Heart left ventricle (tissue), 16 donors: ENCODE results near the gene HAX1. TPM values are rescaled to one million over a fixed set of nuclear protein-coding genes. Genes with fewer than 3 reads are reported as not detected.

ENCODE experiments used
- ATAC-seq, 4 donors: fragments of 200-7000 bp; cut with Tn5 transposase; one replicate each; pipeline ENCODE4 v1.9.1; 2020 to 2022; ENCODE audit warnings: moderate library complexity in 4 of 4, mild to moderate bottlenecking in 3 of 4, moderate number of reproducible peaks in 1 of 4
- DNase-seq, 5 donors: peaks; one replicate each; pipeline ENCODE4 v3.0.0-alpha.2; 2020
- H3K27ac ChIP-seq, 12 donors: fragments of 200-600 bp; sonication (generic) in 4 of 12; one replicate each; pipeline versions ENCODE4 v1.5.0 to v1.8.0; 2016 to 2022; ENCODE audit warnings: mild to moderate bottlenecking in 2 of 12
- H3K27me3 ChIP-seq, 9 donors: fragments of 200-600 bp; sonication (generic) in 2 of 9; one replicate each; pipeline versions ENCODE4 v1.5.1 to v1.8.0; 2016 to 2022; ENCODE audit warnings: mild to moderate bottlenecking in 3 of 9
- H3K36me3 ChIP-seq, 9 donors: fragments of 200-600 bp; sonication (generic) in 2 of 9; one replicate each; pipeline versions ENCODE4 v1.5.0 to v1.8.0; 2018 to 2022; ENCODE audit warnings: mild to moderate bottlenecking in 2 of 9
- H3K4me1 ChIP-seq, 12 donors: fragments of 200-600 bp; sonication (generic) in 4 of 12; one replicate each; pipeline versions ENCODE4 v1.5.0 to v1.8.0; 2016 to 2022; ENCODE audit warnings: mild to moderate bottlenecking in 3 of 12
- H3K4me3 ChIP-seq, 12 donors: fragments of 200-600 bp; sonication (generic) in 4 of 12; one replicate each; pipeline versions ENCODE4 v1.5.0 to v1.8.0; 2017 to 2022; ENCODE audit warnings: mild to moderate bottlenecking in 9 of 12, moderate library complexity in 4 of 12
- H3K9me3 ChIP-seq, 12 donors: fragments of 200-600 bp; sonication (generic) in 4 of 12; one replicate each; pipeline versions ENCODE4 v1.5.0 to v1.8.0; 2016 to 2022; ENCODE audit warnings: mild to moderate bottlenecking in 1 of 12
- POLR2A ChIP-seq, 2 donors: fragments of 450-650 bp; IDR thresholded peaks; one replicate each; pipeline ENCODE4 v1.6.1; 2017; ENCODE audit warnings: antibody characterized with exemption in 2 of 2, mild to moderate bottlenecking in 2 of 2, moderate library complexity in 2 of 2
- WGBS, 4 donors: extraction: QIAGEN DNeasy Blood & Tissue Kit in 2 of 4; methylation state at CpG; one replicate each; pipeline versions ENCODE4 v1.1.5 to v1.1.7; 2013 to 2018; 5-methylcytosine and 5-hydroxymethylcytosine counted together
- intact Hi-C, 10 donors: fragments of 100-400 bp; cut with DNase I; formaldehyde crosslinking; loops; one replicate each; pipeline versions ENCODE4 v1.11.1 to v1.14.2; 2022
- polyA plus RNA-seq, 2 donors: library from polyadenylated mRNA; stranded (reverse); fragments of 200-250 nt; gene quantifications; one replicate each; pipeline ENCODE4 v1.2.3, GENCODE V29; 2013
- total RNA-seq, 9 donors: library from RNA; depleted of rRNA in 2 of 9; stranded (reverse); fragments of >200 nt in 2 of 9; fragmentation: NEBNext Ultra II Directional in 3 of 9; extraction: Animal tissue kit (Norgen Biotek cat#: 25700) in 3 of 9; gene quantifications; one replicate each; pipeline versions ENCODE4 v1.1.0 to v1.2.4, GENCODE V29; 2016 to 2023
- TF ChIP-seq, protein P1 (sequence below), 12 donors: fragments of 200-600 bp; sonication (generic) in 4 of 12; IDR thresholded peaks; one replicate each; pipeline versions ENCODE4 v1.5.0 to v1.8.0; 2018 to 2022; ENCODE audit warnings: antibody characterized with exemption in 12 of 12, mild to moderate bottlenecking in 5 of 12
- donor health status: ischemic (EF 13 %, LVEDD 7.1; RV severe dilation, severe dysfunction).
- donor health status: healthy with polysubstance abuse.
- donor health status: DM: no; HTN: yes; CAD: no.
- donor health status: DM: no; HTN: no; CAD: no.
- donor health status: ischemic (EF 25% LVEDD 6.9; RV normal size, moderate dysfunction).
- donor health status: ischemic (EF 25% LVEDD 5.7; RV mildly dilated, moderate dysfunction).
- donor health status: healthy.
- donor health status: DM: yes; HTN: yes; CAD: no.
- donor health status: ischemic (EF 35%, LVEDD 5.7; RV mildly dilated, moderate dysfunction).
- donor health status: nonischemic (EF 11% LVEDD 7.7; RV severe dilation, severe dysfunction).
- donor health status: DM: yes; HTN: yes; CAD: no.
- donor health status: PGD.
- donor health status: ischemic (EF 29% LVEDD 5.4; RV normal size, mild dysfunction).
- donor health status: nonischemic (EF 23%, LVEDD 6.1; RV moderate dilation, normal function).

Gene HAX1
- total and polyA plus RNA-seq, 11 donors: 127 to 308 (median 165) TPM

DNA sequence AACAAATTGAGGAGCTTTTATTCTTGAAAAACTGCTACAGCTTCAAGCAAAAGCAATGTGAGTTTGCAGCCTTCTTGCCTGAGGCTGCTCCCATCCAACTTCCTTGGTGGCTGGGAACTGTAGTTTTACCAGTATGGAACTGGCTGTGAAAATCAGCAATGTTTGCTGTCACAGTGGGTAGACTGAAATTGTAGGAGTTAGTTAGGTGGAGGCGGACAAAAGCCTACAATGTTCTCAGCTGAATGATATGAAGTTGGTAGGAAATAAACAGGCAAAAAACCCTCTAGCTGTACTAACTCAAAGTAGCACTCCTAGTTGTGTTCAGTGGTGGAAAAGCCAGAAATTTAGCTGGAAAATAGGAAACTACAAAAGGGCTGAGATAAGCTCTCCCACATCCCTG, 18.5 kb downstream of the HAX1 start:
- Histone ChIP-seq H3K4me1 (no peaks in the 10 kb centered on the region), H3K9me3 (peaks cover 0 to 24% (median 16%) of the 10 kb centered on the region in 12 donors), H3K36me3 (no peaks in the 10 kb centered on the region), H3K27ac (no peak overlapping the region), H3K27me3 (peaks cover 0 to 4% (median 0%) of the 10 kb centered on the region in 9 donors), H3K4me3 (no peak overlapping the region)
- DNase-seq: no peak
- WGBS, 4 donors: 86 to 100% (median 88%) methylated on average over 1 of the region's 1 CpG
- intact Hi-C loops: no loop called here
- no peak for ATAC-seq
- TF ChIP-seq POLR2A (IDR thresholded peaks at IDR 0.05): no peak
- TF ChIP-seq, protein P1, sequence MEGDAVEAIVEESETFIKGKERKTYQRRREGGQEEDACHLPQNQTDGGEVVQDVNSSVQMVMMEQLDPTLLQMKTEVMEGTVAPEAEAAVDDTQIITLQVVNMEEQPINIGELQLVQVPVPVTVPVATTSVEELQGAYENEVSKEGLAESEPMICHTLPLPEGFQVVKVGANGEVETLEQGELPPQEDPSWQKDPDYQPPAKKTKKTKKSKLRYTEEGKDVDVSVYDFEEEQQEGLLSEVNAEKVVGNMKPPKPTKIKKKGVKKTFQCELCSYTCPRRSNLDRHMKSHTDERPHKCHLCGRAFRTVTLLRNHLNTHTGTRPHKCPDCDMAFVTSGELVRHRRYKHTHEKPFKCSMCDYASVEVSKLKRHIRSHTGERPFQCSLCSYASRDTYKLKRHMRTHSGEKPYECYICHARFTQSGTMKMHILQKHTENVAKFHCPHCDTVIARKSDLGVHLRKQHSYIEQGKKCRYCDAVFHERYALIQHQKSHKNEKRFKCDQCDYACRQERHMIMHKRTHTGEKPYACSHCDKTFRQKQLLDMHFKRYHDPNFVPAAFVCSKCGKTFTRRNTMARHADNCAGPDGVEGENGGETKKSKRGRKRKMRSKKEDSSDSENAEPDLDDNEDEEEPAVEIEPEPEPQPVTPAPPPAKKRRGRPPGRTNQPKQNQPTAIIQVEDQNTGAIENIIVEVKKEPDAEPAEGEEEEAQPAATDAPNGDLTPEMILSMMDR (IDR thresholded peaks at IDR 0.05): no peak

DNA sequence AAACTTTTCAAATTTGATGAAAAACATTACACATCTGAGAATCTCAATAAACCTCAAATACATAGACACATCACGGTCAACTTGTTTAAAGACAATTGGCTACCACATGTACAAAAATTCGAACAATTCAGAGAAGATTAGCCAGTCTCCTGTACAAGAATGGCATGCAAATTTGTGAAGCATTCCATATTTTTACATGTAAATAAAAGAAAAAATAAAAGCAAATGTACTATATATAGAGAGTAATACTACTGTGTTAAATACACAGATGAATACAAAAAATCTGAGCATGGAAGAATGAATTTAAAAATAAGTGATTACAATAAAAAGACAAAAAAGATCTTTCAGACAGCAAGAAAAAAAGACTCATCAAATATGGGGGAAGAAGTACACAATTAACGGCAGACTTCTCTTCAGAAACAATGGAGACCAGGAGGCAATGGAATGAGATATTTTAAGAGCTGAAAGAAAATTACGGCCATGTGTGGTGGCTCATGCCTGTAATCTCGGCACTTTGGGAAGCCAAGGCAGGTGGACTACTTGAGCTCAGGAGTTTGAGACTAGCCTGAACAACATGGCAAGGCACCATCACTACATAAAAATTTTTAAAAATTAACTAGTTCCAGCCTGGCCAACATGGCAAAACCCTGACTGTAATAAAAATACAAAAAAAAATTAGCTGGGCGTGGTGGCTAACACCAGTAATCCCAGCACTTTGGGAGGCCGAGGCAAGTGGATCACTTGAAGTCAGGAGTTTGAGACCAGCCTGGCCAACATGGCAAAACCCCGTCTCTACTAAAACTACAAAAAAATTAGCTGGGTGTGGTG, 23.2 kb downstream of the HAX1 start:
- H3K27me3 ChIP-seq: no peaks in the 10 kb centered on the region
- no peak overlapping the region for H3K4me3 ChIP-seq
- no peaks in the 10 kb centered on the region for H3K4me1 ChIP-seq
- no peak for DNase-seq
- WGBS, 4 donors: 74 to 79% (median 77%) methylated on average over 8 of the region's 8 CpGs
- H3K27ac ChIP-seq: no peak overlapping the region
- ATAC-seq: no peak
- TF ChIP-seq POLR2A (IDR thresholded peaks at IDR 0.05): no peak
- TF ChIP-seq, protein P1 (IDR thresholded peaks at IDR 0.05): no peak
- H3K9me3 ChIP-seq: peaks cover 0 to 37% (median 21%) of the 10 kb centered on the region in 12 donors
- intact Hi-C loops: no loop called here
- no peaks in the 10 kb centered on the region for H3K36me3 ChIP-seq

DNA sequence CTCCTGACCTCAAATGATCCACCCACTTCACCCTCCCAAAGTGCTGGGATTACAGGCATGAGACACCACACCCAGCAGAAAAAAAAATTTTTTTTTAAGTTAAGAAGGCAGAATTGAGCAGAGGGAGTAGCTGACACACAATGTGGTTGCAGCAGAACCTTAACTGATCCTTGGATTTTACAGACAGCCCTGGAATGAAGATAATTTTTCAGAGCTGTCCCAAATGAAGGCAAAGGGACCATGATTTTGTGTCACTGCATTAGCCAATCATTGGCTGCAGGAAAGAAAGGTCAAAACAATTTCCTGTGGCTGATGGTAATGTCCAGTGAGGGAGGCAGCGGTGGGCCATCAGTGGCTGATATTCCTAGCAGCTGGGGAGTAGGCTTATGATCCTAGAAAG, 29.2 kb downstream of the HAX1 start:
- peaks cover 0 to 7% (median 0%) of the 10 kb centered on the region in 12 donors for H3K9me3 ChIP-seq
- 68 to 80% (median 74%) methylated on average over 1 of the region's 1 CpG for WGBS, 4 donors
- no peaks in the 10 kb centered on the region for H3K36me3 ChIP-seq
- H3K27ac ChIP-seq: no peak overlapping the region
- ATAC-seq: no peak
- no peaks in the 10 kb centered on the region for H3K27me3 ChIP-seq
- no peak overlapping the region for H3K4me3 ChIP-seq
- TF ChIP-seq POLR2A (IDR thresholded peaks at IDR 0.05): no peak
- TF ChIP-seq, protein P1 (IDR thresholded peaks at IDR 0.05): no peak
- H3K4me1 ChIP-seq: no peaks in the 10 kb centered on the region
- intact Hi-C loops: no loop called here
- no peak for DNase-seq

DNA sequence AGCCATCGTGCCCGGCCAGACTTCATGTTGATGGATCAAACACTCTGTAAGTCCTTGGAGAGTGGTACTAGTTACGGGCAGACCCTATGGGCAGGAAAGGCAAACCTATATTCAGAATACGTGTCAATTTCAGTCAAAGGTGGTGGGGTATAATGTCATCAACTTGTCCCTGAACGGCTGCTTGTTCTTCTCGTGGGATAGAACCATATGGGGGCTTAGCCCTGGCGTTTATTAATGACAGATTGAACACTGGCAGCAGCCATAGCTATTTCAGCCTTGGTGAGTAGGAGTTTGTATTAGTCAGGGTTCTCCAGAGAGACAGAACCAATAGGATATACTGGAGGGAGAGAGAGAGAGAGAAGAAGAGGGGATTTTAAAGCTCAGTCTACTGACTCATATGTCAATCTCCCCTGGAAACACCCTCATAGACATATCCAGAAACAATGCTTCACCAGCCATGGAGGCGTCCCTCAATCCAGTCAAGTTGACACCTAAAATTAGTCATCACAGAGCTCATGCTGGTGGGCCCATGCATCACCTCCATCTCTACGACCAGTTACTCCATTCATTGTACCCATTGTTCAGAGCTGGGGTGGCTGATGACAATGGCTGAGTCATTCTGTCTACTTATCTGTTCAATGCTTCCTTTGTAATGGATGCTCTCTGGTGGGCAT, 32.4 kb downstream of the HAX1 start:
- intact Hi-C loops: no loop called here
- H3K4me3 ChIP-seq: no peak overlapping the region
- WGBS, 4 donors: 77 to 85% (median 80%) methylated on average over 9 of the region's 9 CpGs
- no peak overlapping the region for H3K27ac ChIP-seq
- no peaks in the 10 kb centered on the region for H3K27me3 ChIP-seq
- no peaks in the 10 kb centered on the region for H3K4me1 ChIP-seq
- DNase-seq (no peak), ATAC-seq (no peak)
- H3K9me3 ChIP-seq: no peaks in the 10 kb centered on the region
- H3K36me3 ChIP-seq: no peaks in the 10 kb centered on the region
- TF ChIP-seq POLR2A (IDR thresholded peaks at IDR 0.05): no peak
- TF ChIP-seq, protein P1 (IDR thresholded peaks at IDR 0.05): no peak
